NCI-H2196 treated with DMSO at 0.1 percent for 48 hours (cell line): ENCODE results near the gene PGAM5.
"Not testable (repeated sequence)": the region's sequence is repeated elsewhere in the genome, so short reads cannot be mapped to it uniquely, and the experiment has no call there.

Source experiments
- DNase-seq: peaks from one replicate; lab custom pipeline; 2025; ENCODE audit not compliant: unreplicated experiment; lab: John Stamatoyannopoulos, UW

The PGAM5 gene

DNA sequence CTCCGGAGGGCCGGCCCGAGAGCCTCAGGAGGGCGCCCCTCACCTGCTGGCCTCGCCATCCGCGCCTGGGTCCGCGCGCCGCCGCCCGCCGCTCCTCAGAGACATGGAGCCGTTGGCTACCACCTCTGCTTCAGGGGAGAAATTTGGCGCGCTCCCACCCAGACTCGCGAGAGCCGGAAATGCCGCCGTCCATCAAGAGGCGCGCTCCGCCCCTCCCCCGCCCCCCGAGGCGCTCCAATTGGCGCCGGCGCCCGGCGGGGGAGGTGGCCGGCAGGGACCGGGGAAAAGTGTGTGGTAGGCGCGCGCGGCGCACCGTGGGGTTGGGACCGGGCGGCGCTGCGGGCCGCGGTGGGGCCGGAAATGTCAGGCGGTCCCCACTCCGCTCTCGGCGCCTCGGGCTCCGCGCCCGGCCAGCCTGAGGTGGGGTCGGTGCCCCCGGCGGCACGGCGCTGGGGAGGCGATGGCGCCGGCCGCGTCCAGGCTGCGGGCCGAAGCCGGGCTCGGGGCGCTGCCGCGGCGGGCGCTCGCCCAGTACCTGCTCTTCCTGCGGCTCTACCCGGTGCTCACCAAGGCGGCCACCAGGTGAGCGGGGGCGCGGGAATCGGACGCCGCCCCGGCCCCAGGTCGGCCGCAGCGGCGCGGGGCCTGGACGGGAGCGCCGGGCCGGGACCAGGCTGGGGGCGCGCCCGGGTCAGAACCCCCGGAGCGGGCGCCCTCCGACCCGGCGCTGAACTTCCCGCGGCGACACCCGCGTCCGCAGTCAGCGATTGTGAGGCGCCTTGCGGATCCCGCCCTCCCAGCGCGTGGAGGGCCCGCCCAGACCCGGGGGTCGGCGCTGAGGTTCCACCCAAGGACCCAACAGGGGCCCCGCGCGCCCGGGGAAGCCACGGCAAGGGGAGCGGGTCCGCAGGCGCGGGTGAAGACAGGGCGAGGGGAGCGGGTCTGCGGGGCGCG is 23.2 kb upstream of the PGAM5 start, which contains the start of the genes POLE and PXMP2:
Gene POLE, minus strand, starts transcription at position 132 of the 954 bp plus-strand sequence. Its CDS starts 27 bp downstream, at position 105.
Gene PXMP2, plus strand, starts transcription at position 377 of the 954 bp plus-strand sequence. Its CDS starts 84 bp downstream, at position 461.
- DNase-seq = peak; percentile 87

DNA sequence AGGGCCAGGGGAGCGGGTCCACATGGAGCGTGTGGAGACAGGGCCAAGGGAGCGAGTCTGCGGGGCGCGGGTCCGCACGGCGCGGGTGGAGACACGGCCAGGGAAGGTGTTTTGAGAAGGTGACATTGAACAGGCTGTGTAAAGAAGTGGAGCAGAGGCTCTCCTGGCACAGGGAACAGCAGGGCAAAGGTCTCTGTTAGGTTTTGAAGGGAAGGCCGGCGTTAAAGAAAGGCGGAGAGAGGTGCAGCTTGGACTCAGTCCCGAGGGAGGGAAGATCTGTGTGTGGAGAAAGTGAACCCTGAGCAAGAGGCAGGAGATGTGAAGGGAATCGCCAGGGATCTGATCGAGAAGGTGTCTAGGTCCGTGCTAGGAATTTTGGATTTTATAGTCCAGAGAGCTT is 21.4 kb upstream of the PGAM5 start:
- DNase-seq = no peak

- DNase-seq = no peak
Measured at GRCh38 chr12:132690112-132690511, 20.5 kb upstream of the PGAM5 start.

GRCh38 chr12:132692030-132692429 is 18.6 kb upstream of the PGAM5 start:
- DNase-seq = not testable (repeated sequence)

GRCh38 chr12:132694888-132695287 is 15.8 kb upstream of the PGAM5 start:
- not testable (repeated sequence) for DNase-seq

DNA sequence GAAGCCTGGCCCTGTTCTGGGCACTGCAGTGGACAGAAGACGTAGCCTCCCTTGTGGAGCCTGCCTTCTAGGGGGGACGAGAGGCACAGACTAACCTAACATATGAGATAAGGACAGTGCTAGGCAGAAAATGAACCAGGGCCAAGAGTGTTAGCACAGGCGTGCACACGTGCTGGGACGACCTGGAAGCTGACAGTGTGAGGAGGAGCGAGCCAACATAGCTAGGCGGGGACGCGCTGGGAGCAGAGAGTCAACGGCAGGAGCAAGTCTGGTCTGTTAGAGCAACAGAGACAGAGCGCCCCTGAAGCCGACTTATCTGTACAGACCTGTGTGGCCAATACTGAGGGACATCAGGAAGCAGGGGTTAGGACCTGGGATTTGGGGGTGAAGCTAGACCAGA is 15.2 kb upstream of the PGAM5 start:
- no peak for DNase-seq

- DNase-seq = no peak
Measured at GRCh38 chr12:132698341-132698740, 12.3 kb upstream of the PGAM5 start.

GRCh38 chr12:132700212-132700822 is 10.3 kb upstream of the PGAM5 start:
- DNase-seq = no peak

DNA sequence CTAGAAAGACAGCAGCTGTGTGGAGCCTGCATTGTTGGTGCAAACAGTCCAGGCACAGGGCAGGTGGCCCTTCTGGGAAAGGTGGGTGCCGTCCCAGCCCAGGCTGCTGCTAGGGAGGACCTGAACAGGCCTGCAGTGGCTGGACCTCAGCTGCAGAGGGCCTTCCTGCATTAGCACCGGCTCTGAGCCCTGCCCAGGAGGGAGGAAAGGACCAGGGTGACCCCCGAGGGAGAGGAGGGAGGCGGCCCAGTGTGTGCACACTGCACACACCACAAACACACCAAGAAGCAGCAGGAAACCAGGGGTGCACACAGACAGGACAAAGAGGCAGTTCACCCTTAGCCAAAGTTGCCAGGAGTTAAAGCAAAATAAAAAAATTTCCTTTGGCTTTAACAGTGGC is 8.0 kb upstream of the PGAM5 start:
- no peak for DNase-seq

GRCh38 chr12:132703641-132704040 is 7.0 kb upstream of the PGAM5 start:
- DNase-seq = no peak

- no peak for DNase-seq
Measured at GRCh38 chr12:132707241-132707640, 3.4 kb upstream of the PGAM5 start.

DNA sequence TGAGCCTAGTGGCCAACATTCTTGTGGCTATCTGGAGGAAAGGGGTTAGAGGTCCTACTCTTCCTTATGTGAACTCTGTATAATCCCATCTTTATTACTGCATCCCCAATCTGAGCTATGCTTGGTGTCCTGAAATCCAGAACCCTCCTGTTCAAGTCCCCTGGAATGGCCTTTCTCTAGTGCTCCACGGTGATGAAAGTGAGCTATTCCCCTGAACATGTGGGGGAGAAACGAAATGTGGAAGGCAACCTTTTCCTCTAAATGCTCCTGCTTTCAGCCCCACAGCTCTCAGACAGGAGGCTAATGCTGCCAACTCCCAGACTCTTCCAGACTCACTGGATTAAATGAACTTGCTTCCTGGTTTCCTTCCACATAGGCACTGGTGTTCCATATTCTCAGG is 2.5 kb upstream of the PGAM5 start:
- no peak for DNase-seq

GRCh38 chr12:132710043-132710404 is 618 bp upstream of the PGAM5 start:
- DNase-seq = no peak

DNA sequence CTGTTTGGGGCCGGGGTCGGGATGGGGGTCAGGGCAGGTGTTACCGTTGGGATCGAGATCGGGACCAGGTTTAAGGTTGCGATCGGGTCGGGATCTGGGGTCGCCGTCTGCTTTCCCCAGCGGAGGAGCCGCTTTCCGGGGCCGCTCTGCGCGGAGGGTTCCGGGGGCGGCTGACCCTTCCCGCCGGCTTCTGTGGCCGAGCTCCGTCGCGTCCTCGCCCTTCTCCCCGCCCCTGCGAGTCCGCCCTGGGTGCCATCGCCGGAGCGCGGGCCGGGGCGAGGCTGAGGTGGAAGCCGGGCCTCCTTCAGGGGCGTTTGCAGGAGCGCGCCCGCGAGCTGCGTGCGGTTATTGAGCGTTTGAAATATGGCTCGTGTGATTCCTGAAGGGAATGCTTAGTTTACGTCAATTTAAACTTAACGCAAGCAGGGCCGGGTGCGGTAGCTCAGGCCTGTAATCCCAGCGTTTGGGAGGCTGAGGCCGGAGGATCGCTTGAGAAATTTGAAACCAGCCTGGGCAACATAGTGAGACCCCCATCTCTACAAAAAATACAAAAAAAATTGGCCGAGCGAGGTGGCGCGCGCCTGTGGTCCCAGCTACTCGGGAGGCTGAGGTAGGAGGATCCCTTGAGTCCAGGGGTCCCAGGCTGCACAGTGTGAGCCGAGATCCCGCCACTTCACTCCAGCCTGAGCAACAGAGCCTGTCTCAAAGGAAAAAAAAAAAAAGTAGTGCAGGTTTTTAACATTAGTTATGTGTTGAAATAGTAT is 620 bp downstream of the PGAM5 start:
- DNase-seq = no peak

- no peak for DNase-seq
Measured at GRCh38 chr12:132713123-132713522, 2.5 kb downstream of the PGAM5 start.

- no peak for DNase-seq
Measured at GRCh38 chr12:132715874-132716273, 5.2 kb downstream of the PGAM5 start.

- DNase-seq = no peak
Measured at GRCh38 chr12:132716356-132716755, 5.7 kb downstream of the PGAM5 start.

- DNase-seq = no peak
Measured at GRCh38 chr12:132717011-132717410, 6.4 kb downstream of the PGAM5 start.

- DNase-seq = no peak
Measured at GRCh38 chr12:132717531-132718387, 7.1 kb downstream of the PGAM5 start.

GRCh38 chr12:132718644-132719043 is 8.0 kb downstream of the PGAM5 start:
- no peak for DNase-seq
